H7 (cell line): Measurements from ENCODE around the gene CFI. TPM values are rescaled to one million over a fixed set of nuclear protein-coding genes. Genes with fewer than 3 reads are reported as not detected.

Experiments
- DNase-seq: peaks from one replicate; pipeline ENCODE4 v3.0.0; 2012
- H3K27me3 ChIP-seq: 2 replicates; pipeline ENCODE4 v1.6.0; 2011; ENCODE audit warnings: mild to moderate bottlenecking, low read length; ENCODE audit not compliant: control insufficient read depth, insufficient read depth
- H3K36me3 ChIP-seq: replicated peaks from 2 replicates; pipeline ENCODE4 v1.5.1; 2011; ENCODE audit warnings: low read length; ENCODE audit not compliant: control insufficient read depth, insufficient read depth
- H3K4me3 ChIP-seq: 2 replicates; pipeline ENCODE4 v1.5.1; 2011; ENCODE audit warnings: low read depth, mild to moderate bottlenecking, control low read depth, low read length, moderate library complexity; ENCODE audit not compliant: insufficient read depth
- total RNA-seq: library from RNA; depleted of rRNA; stranded (reverse); fragments of >200 nt; shearing (Covaris generic); gene quantifications from 2 replicates; pipeline ENCODE4 v1.2.3, GENCODE V29; 2014; rRNA removed

Gene CFI
- total RNA-seq, 1 experiment from 2014 or later = not detected

- Histone ChIP-seq H3K36me3 (no peaks in the 10 kb centered on the region; the same call in 1 of the 2 replicates), H3K27me3 (no peaks in the 10 kb centered on the region), H3K4me3 (peak within 1 kb of the TSS; percentile 84)
- peak; percentile 91 for DNase-seq
Measured at GRCh38 chr4:109702950-109703663, 98.7 kb downstream of the CFI start, which contains the start of gene CASP6. Gene CASP6, minus strand, starts transcription at chr4:109703445. Its CDS starts 50 bp downstream, at chr4:109703395.

- Histone ChIP-seq H3K27me3 (no peaks in the 10 kb centered on the region), H3K4me3 (peak overlapping the region; percentile 84), H3K36me3 (peaks cover 3% of the 10 kb centered on the region)
- DNase-seq = peak; percentile 51
Measured at GRCh38 chr4:109701566-109702410, 100.0 kb downstream of the CFI start.

- Histone ChIP-seq H3K4me3 (no peak overlapping the region), H3K27me3 (no peaks in the 10 kb centered on the region), H3K36me3 (peaks cover 3% of the 10 kb centered on the region)
- DNase-seq = no peak
Measured at GRCh38 chr4:109699553-109700225, 102.1 kb downstream of the CFI start.

- no peaks in the 10 kb centered on the region for H3K27me3 ChIP-seq
- no peak for DNase-seq
- H3K4me3 ChIP-seq = no peak overlapping the region
- H3K36me3 ChIP-seq = peaks cover 3% of the 10 kb centered on the region
Measured at GRCh38 chr4:109698656-109699055, 103.1 kb downstream of the CFI start.

- Histone ChIP-seq H3K4me3 (no peak overlapping the region), H3K36me3 (peaks cover 6% of the 10 kb centered on the region)
Measured at GRCh38 chr4:109691411-109691920, 110.3 kb downstream of the CFI start.

More at GRCh38 chr4:109691411-109691920, 110.3 kb downstream of the CFI start:
- no peak for DNase-seq
- no peaks in the 10 kb centered on the region for H3K27me3 ChIP-seq

Other genes starting within 250 kb of the CFI start
- 16.9 and 18.1 TPM in 2 replicates for gene MCUB, start 241.8 kb downstream of the CFI start, total RNA-seq
- 48.4 and 63.5 TPM in 2 replicates for gene CASP6, start 98.6 kb downstream of the CFI start, total RNA-seq
- gene PLA2G12A, start 71.9 kb downstream of the CFI start, total RNA-seq = 41.3 and 49.2 TPM in 2 replicates
- 9.7 and 12.7 TPM in 2 replicates for gene GAR1, start 13.8 kb upstream of the CFI start, total RNA-seq
- gene RRH, start 26.0 kb upstream of the CFI start, total RNA-seq = not detected in 2 replicates
- gene LRIT3, start 46.1 kb upstream of the CFI start, total RNA-seq = 0.07 and 0.14 TPM in 2 replicates
- gene EGF, start 110.9 kb upstream of the CFI start, total RNA-seq = 4.1 and 5.3 TPM in 2 replicates